Middle frontal gyrus (tissue), 1 donor: ENCODE data around the gene CDK2.

ENCODE experiments used
- DNase-seq: peaks from one replicate; pipeline ENCODE4 v3.0.0-alpha.2; 2015; ENCODE audit warnings: low spot score; ENCODE audit errors: extremely low spot score

CDK2 gene

GRCh38 chr12:56011509-56012090 lies 45.0 kb downstream of the CDK2 start:
- no peak for DNase-seq

- peak; percentile 27 for DNase-seq
These were observed 46.9 kb downstream of the CDK2 start for GRCh38 chr12:56013482-56013881.

- DNase-seq: no peak
These were observed 47.6 kb downstream of the CDK2 start for GRCh38 chr12:56014205-56014604.

GRCh38 chr12:56017181-56017580 lies 50.6 kb downstream of the CDK2 start:
- no peak for DNase-seq

- DNase-seq: no peak
These were observed 51.7 kb downstream of the CDK2 start for GRCh38 chr12:56018356-56018755.

- DNase-seq: no peak
These were observed 54.0 kb downstream of the CDK2 start, which contains the start of gene IKZF4 for GRCh38 chr12:56020423-56021184. Gene IKZF4 (plus strand): TSS chr12:56021043. CDS start chr12:56021494, 451 bp downstream.

- DNase-seq: no peak
These were observed 55.4 kb downstream of the CDK2 start for GRCh38 chr12:56021889-56022497.
